ENCODE measurements around the gene PMIS2. TPM values are rescaled to one million over a fixed set of nuclear protein-coding genes. Genes with fewer than 3 reads are reported as not detected.
A peak's percentile ranks its signal among the peaks of the same experiment; 100 is the strongest.

The PMIS2 gene
- total and polyA plus RNA-seq, 8 donors, result not detected

DNA sequence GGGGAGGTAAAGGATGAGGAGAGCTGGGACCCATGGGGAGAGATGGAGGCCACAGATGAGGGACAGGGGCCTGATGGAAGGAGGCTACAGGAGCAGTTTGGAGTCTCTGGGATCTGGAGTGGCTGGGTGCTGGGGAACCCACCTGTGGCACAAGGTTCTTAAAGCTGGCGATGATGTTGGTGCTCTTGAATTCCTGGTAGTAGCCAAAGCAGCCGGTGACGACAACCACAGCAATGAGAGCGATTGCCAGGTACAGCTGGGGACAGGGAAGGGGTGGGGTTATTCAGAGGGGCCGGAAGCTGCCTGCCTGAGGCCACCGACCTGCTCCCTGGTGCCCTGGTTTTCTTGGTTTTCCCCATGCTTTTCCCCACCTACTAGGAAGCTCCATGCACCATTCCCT, 25.3 kb upstream of the PMIS2 start:
- 41 to 64% (median 56%) methylated on average over 6 of the region's 6 CpGs for WGBS, 5 donors
- Histone ChIP-seq H3K36me3 (no peaks in the 10 kb centered on the region), H3K27ac (no peak overlapping the region), H3K9me3 (no peaks in the 10 kb centered on the region), H3K4me1 (peaks cover 8 to 17% (median 12%) of the 10 kb centered on the region in 4 donors), H3K4me3 (peak overlapping the region in 1 of 4 donors; percentile 39), H3K27me3 (peaks cover 12 to 89% (median 50%) of the 10 kb centered on the region in 3 donors)
- intact Hi-C loops (cut with DNase I; ENCODE audit: low total_unique reads), result no loop called here
- peak in 1 of 2 donors; percentile 1 for DNase-seq
- TF ChIP-seq POLR2A (IDR thresholded peaks at IDR 0.05), result no peak
- no peak for TF ChIP-seq EP300 (IDR thresholded peaks at IDR 0.05)
- no peak for TF ChIP-seq POLR2AphosphoS5 (IDR thresholded peaks at IDR 0.05)

- H3K4me3 ChIP-seq, result peak overlapping the region in 1 of 4 donors; percentile 17
- no peak overlapping the region for H3K27ac ChIP-seq
- H3K4me1 ChIP-seq, result peaks cover 8 to 17% (median 12%) of the 10 kb centered on the region in 4 donors
- H3K9me3 ChIP-seq, result no peaks in the 10 kb centered on the region
- TF ChIP-seq EP300 (IDR thresholded peaks at IDR 0.05) (no peak), POLR2A (IDR thresholded peaks at IDR 0.05) (no peak), POLR2AphosphoS5 (IDR thresholded peaks at IDR 0.05) (no peak)
- TF ChIP-seq, protein P1, sequence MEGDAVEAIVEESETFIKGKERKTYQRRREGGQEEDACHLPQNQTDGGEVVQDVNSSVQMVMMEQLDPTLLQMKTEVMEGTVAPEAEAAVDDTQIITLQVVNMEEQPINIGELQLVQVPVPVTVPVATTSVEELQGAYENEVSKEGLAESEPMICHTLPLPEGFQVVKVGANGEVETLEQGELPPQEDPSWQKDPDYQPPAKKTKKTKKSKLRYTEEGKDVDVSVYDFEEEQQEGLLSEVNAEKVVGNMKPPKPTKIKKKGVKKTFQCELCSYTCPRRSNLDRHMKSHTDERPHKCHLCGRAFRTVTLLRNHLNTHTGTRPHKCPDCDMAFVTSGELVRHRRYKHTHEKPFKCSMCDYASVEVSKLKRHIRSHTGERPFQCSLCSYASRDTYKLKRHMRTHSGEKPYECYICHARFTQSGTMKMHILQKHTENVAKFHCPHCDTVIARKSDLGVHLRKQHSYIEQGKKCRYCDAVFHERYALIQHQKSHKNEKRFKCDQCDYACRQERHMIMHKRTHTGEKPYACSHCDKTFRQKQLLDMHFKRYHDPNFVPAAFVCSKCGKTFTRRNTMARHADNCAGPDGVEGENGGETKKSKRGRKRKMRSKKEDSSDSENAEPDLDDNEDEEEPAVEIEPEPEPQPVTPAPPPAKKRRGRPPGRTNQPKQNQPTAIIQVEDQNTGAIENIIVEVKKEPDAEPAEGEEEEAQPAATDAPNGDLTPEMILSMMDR (IDR thresholded peaks at IDR 0.05), result no peak
- WGBS, 5 donors, result 70 to 78% (median 76%) methylated on average over 6 of the region's 6 CpGs
- no peaks in the 10 kb centered on the region for H3K36me3 ChIP-seq
- intact Hi-C loops (cut with DNase I; ENCODE audit: low total_unique reads), result no loop called here
- no peak for DNase-seq
- peaks cover 12 to 87% (median 50%) of the 10 kb centered on the region in 3 donors for H3K27me3 ChIP-seq
Observed at GRCh38 chr19:35561436-35561835, 24.5 kb upstream of the PMIS2 start.

DNA sequence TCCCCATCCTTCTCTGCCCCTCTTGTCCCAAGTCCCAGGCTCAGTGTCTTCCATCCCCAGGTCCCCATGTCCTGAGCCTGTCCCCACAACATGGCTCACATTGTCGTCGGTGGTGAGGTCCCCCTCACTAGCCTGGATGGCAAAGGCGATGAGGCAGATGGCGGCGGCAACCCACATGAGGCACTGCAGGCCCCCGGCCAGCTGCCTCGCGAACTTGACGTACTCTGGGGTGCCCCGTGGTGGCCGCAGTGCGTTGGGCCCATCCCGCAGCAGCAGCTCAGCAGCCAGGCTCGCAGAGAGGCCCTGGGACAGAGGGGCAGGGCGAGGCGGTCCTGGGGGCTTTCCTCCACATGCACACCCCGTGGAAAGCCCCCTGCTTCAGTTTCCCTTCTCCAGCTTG, 23.6 kb upstream of the PMIS2 start:
- H3K4me1 ChIP-seq, result peaks cover 8 to 16% (median 12%) of the 10 kb centered on the region in 4 donors
- no peaks in the 10 kb centered on the region for H3K9me3 ChIP-seq
- H3K27ac ChIP-seq, result peak overlapping the region in 1 of 5 donors; percentile 8
- H3K4me3 ChIP-seq, result peak overlapping the region in 2 of 4 donors; percentile 14 to 20
- no peaks in the 10 kb centered on the region for H3K36me3 ChIP-seq
- TF ChIP-seq POLR2A (IDR thresholded peaks at IDR 0.05) (no peak), EP300 (IDR thresholded peaks at IDR 0.05) (no peak), POLR2AphosphoS5 (IDR thresholded peaks at IDR 0.05) (no peak)
- TF ChIP-seq, protein P1 (IDR thresholded peaks at IDR 0.05), result no peak
- peak in 1 of 2 donors; percentile 3 for DNase-seq
- WGBS, 5 donors, result 45 to 66% (median 63%) methylated on average over 9 to 17 of the region's 17 CpGs
- H3K27me3 ChIP-seq, result peaks cover 12 to 78% (median 47%) of the 10 kb centered on the region in 3 donors
- intact Hi-C loops (cut with DNase I; ENCODE audit: low total_unique reads), result no loop called here

DNA sequence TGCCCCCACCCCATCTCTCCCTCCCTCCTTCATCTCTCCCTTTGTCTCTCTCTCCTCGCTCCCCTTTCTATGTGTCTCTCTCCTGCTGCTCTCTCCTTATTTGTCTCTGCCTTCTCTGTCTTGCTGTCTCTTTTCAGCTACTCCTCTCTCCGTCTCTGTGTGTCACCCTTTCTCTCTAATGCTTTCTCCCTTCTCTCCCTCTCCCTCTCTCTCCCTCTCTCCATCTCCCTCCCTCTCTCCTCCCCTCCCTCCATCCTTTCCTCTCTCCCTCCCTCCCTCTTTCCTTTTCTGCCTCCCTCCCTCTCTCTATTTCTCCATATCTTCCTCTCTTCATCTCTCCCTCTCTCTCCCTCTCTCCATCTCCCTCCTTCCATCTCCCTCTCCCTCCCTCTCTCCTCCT, 23.2 kb upstream of the PMIS2 start:
- Histone ChIP-seq H3K9me3 (no peaks in the 10 kb centered on the region), H3K36me3 (no peaks in the 10 kb centered on the region), H3K4me3 (peak overlapping the region in 2 of 4 donors; percentile 11 to 14), H3K27ac (peak overlapping the region in 2 of 5 donors; percentile 4 to 64), H3K27me3 (peaks cover 12 to 73% (median 42%) of the 10 kb centered on the region in 3 donors), H3K4me1 (peaks cover 6 to 12% (median 8%) of the 10 kb centered on the region in 4 donors)
- intact Hi-C loops (cut with DNase I; ENCODE audit: low total_unique reads), result no loop called here
- no peak for DNase-seq
- TF ChIP-seq, protein P1 (IDR thresholded peaks at IDR 0.05), result no peak
- TF ChIP-seq POLR2AphosphoS5 (IDR thresholded peaks at IDR 0.05) (no peak), POLR2A (IDR thresholded peaks at IDR 0.05) (no peak), EP300 (IDR thresholded peaks at IDR 0.05) (no peak)
- WGBS, 5 donors, result 56 to 67% (median 59%) methylated on average over 2 of the region's 2 CpGs

DNA sequence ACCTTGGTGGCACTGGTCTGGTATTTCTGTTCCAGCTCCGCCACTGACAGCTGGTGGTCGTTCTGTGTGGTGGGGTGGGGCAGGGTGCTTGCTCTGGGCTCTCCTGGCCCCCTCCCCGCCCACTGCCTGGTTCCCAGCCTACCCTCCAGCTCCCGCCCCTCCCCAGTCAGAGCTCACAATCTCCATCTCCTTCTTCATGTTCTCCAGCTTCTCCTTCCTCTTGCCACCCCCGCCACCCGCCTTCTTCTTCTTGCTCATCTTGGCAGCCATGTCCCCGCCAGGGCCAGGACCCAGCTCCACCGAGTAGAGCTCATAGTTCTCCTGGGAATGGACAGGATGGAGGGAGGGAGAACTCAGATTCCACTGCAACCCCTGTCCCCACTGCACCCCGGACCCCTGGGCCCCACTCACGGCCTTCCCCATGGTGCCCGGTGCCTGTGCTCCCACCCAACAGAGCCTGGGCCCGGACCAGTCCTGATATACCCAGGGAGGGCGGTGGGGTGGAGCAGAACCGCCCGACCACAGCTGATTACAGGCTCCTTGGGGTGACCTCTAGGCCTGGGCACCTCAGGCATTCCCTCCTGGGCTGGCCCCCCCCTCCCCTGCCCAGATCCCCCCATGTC, 22.7 kb upstream of the PMIS2 start, which contains the start of gene ATP4A:
Gene ATP4A, minus strand, starts transcription at position 452 of the 623 bp plus-strand sequence. Its CDS starts 29 bp downstream, at position 423.
- Histone ChIP-seq H3K27ac (peak within 1 kb of the TSS in 2 of 5 donors; percentile 4 to 64), H3K36me3 (no peaks in the 10 kb centered on the region), H3K9me3 (no peaks in the 10 kb centered on the region), H3K4me3 (peak within 1 kb of the TSS in 2 of 4 donors; percentile 14 to 20), H3K4me1 (peaks cover under 1 to 6% (median 3%) of the 10 kb centered on the region in 4 donors), H3K27me3 (peaks cover 8 to 68% (median 37%) of the 10 kb centered on the region in 3 donors)
- 57 to 71% (median 64%) methylated on average over 13 to 15 of the region's 15 CpGs for WGBS, 5 donors
- intact Hi-C loops (cut with DNase I; ENCODE audit: low total_unique reads), result no loop called here
- TF ChIP-seq, protein P1 (IDR thresholded peaks at IDR 0.05), result no peak
- no peak for TF ChIP-seq POLR2AphosphoS5 (IDR thresholded peaks at IDR 0.05)
- no peak for TF ChIP-seq EP300 (IDR thresholded peaks at IDR 0.05)
- no peak for TF ChIP-seq POLR2A (IDR thresholded peaks at IDR 0.05)
- peak in 1 of 2 donors; percentile 1 for DNase-seq
